Panc1 (cell line): Measurements from ENCODE around the gene SNTA1. TPM values are rescaled to one million over a fixed set of nuclear protein-coding genes. Genes with fewer than 3 reads are reported as not detected.

ENCODE experiments used
- ATAC-seq: fragments of 200-7000 bp; cut with Tn5 transposase; 2 replicates; pipeline ENCODE4 v1.9.1; 2020; ENCODE audit warnings: mild to moderate bottlenecking, moderate library complexity
- BruUV-seq: library from RNA; stranded (reverse); fragments of 400-500 nt; replicated peaks from 2 replicates; lab custom pipeline; 2021; lab: Mats Ljungman, UMichigan
- CTCF ChIA-PET: fragments of 300-600 bp; sonication (Branson Sonifier 250); formaldehyde crosslinking; loops from one replicate; lab custom pipeline; 2022; ENCODE audit warnings: antibody characterized with exemption; lab: Charles Lee
- POLR2A ChIA-PET: fragments of 300-600 bp; sonication (Branson Sonifier 250); formaldehyde crosslinking; loops from one replicate; lab custom pipeline; 2022; ENCODE audit warnings: antibody characterized with exemption; lab: Charles Lee
- DNase-seq: peaks from one replicate; pipeline ENCODE4 v3.0.0-alpha.2; 2010; ENCODE audit warnings: low read depth, low spot score
- H3K27ac ChIP-seq: 2 replicates; pipeline ENCODE4 v1.5.1; 2011; ENCODE audit warnings: mild to moderate bottlenecking, low read length, inconsistent platforms
- H3K27me3 ChIP-seq: fragments of 200-500 bp; sonication (Bioruptor generic); 2 replicates; pipeline ENCODE4 v1.6.0; 2014; ENCODE audit warnings: low read length, inconsistent platforms; ENCODE audit not compliant: control insufficient read depth, insufficient read depth
- H3K36me3 ChIP-seq: fragments of 200-500 bp; sonication (Bioruptor generic); 2 replicates; pipeline ENCODE4 v1.5.1; 2014; ENCODE audit warnings: inconsistent platforms, mild to moderate bottlenecking, low read length, moderate library complexity; ENCODE audit not compliant: control insufficient read depth, insufficient read depth
- H3K4me1 ChIP-seq: 2 replicates; pipeline ENCODE4 v1.5.1; 2011; ENCODE audit warnings: inconsistent platforms, mild to moderate bottlenecking, low read length, moderate library complexity; ENCODE audit not compliant: control insufficient read depth, insufficient read depth
- H3K4me3 ChIP-seq, 2 experiments: 2 replicates each; pipeline ENCODE4 v1.5.1; 2011 to 2012; ENCODE audit warnings: low read depth in 2 of 2, low read length in 2 of 2, mild to moderate bottlenecking in 2 of 2, inconsistent platforms in 1 of 2, moderate library complexity in 1 of 2
- H3K9me3 ChIP-seq: fragments of 200-500 bp; sonication (Bioruptor generic); 2 replicates; pipeline ENCODE4 v1.5.1; 2014; ENCODE audit warnings: low read depth, mild to moderate bottlenecking, inconsistent platforms, low read length, moderate library complexity; ENCODE audit not compliant: control insufficient read depth, insufficient read depth
- CTCF ChIP-seq: fragments of 450-650 bp; IDR thresholded peaks from 2 replicates; pipeline ENCODE4 v1.5.1; 2017; ENCODE audit warnings: mild to moderate bottlenecking
- POLR2AphosphoS5 ChIP-seq: IDR thresholded peaks from 2 replicates; pipeline ENCODE4 v1.6.1; 2012; ENCODE audit warnings: mild to moderate bottlenecking, low read depth, low read length, moderate library complexity
- SIN3A ChIP-seq: IDR thresholded peaks from 2 replicates; pipeline ENCODE4 v1.6.1; 2012; ENCODE audit warnings: low read depth, mild to moderate bottlenecking, low read length, moderate library complexity, borderline replicate concordance; ENCODE audit not compliant: insufficient read depth
- TCF7L2 ChIP-seq: IDR thresholded peaks from 2 replicates; pipeline ENCODE4 v1.6.1; 2011; ENCODE audit warnings: mild to moderate bottlenecking, low read depth, low read length, inconsistent platforms
- in situ Hi-C: cut with HindIII; loops from 2 replicates; pipeline ENCODE4 v1.10.0; 2016; ENCODE audit warnings: low sequenced_read_pairs, low pct_unique_long_range_greater_than_20kb
- intact Hi-C: fragments of 100-400 bp; cut with micrococcal nuclease; formaldehyde crosslinking; loops from one replicate; pipeline ENCODE4 v1.10.0; 2022; ENCODE audit not compliant: unreplicated experiment
- total RNA-seq: library from RNA; stranded (reverse); gene quantifications from one replicate; pipeline ENCODE4 v1.2.1, GENCODE V29; 2021; ENCODE audit not compliant: unreplicated experiment
- TF ChIP-seq, protein P1 (sequence below), 2 experiments: IDR thresholded peaks; 2 replicates each; pipeline ENCODE4 v1.6.1; 2011 to 2012; ENCODE audit warnings: low read depth in 2 of 2, control low read depth in 1 of 2, low read length in 1 of 2, mild to moderate bottlenecking in 1 of 2, moderate library complexity in 1 of 2; ENCODE audit not compliant: insufficient read depth in 1 of 2

Gene SNTA1
- total RNA-seq, 1 experiment from 2014 or later, result 12.0 TPM

GRCh38 chr20:33415948-33416347 is 27.6 kb downstream of the SNTA1 start:
- TF ChIP-seq SIN3A (no peak), TCF7L2 (no peak), POLR2AphosphoS5 (no peak), CTCF (no peak)
- TF ChIP-seq, protein P1, sequence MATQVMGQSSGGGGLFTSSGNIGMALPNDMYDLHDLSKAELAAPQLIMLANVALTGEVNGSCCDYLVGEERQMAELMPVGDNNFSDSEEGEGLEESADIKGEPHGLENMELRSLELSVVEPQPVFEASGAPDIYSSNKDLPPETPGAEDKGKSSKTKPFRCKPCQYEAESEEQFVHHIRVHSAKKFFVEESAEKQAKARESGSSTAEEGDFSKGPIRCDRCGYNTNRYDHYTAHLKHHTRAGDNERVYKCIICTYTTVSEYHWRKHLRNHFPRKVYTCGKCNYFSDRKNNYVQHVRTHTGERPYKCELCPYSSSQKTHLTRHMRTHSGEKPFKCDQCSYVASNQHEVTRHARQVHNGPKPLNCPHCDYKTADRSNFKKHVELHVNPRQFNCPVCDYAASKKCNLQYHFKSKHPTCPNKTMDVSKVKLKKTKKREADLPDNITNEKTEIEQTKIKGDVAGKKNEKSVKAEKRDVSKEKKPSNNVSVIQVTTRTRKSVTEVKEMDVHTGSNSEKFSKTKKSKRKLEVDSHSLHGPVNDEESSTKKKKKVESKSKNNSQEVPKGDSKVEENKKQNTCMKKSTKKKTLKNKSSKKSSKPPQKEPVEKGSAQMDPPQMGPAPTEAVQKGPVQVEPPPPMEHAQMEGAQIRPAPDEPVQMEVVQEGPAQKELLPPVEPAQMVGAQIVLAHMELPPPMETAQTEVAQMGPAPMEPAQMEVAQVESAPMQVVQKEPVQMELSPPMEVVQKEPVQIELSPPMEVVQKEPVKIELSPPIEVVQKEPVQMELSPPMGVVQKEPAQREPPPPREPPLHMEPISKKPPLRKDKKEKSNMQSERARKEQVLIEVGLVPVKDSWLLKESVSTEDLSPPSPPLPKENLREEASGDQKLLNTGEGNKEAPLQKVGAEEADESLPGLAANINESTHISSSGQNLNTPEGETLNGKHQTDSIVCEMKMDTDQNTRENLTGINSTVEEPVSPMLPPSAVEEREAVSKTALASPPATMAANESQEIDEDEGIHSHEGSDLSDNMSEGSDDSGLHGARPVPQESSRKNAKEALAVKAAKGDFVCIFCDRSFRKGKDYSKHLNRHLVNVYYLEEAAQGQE (IDR thresholded peaks at IDR 0.05; ENCODE audit: insufficient read depth in 1 of 2, low read depth in 2 of 2, low read length in 1 of 2), result no peak
- H3K4me3 ChIP-seq, result no peak overlapping the region
- DNase-seq (no peak), ATAC-seq (no peak)
- no peaks in the 10 kb centered on the region for H3K36me3 ChIP-seq
- no peaks in the 10 kb centered on the region for H3K27me3 ChIP-seq
- no peaks in the 10 kb centered on the region for H3K4me1 ChIP-seq
- in situ Hi-C loops, result no loop called here
- BruUV-seq, result no TSS peak
- no peak overlapping the region for H3K27ac ChIP-seq
- CTCF ChIA-PET, result interaction anchor here (0.7 kb wide), 2 partner anchors 8 to 28 kb away, joined by 3 to 6 read pairs; partner anchors contain the start of gene SNTA1
- intact Hi-C loops, result no loop called here
- no peaks in the 10 kb centered on the region for H3K9me3 ChIP-seq
- POLR2A ChIA-PET, result no interaction called here

GRCh38 chr20:33412484-33412838 is 31.1 kb downstream of the SNTA1 start:
- ATAC-seq (no peak), DNase-seq (no peak)
- intact Hi-C loops, result no loop called here
- H3K4me1 ChIP-seq, result no peaks in the 10 kb centered on the region
- H3K27me3 ChIP-seq, result no peaks in the 10 kb centered on the region
- TF ChIP-seq TCF7L2 (no peak), POLR2AphosphoS5 (no peak), CTCF (no peak), SIN3A (no peak)
- TF ChIP-seq, protein P1 (IDR thresholded peaks at IDR 0.05; ENCODE audit: insufficient read depth in 1 of 2, low read depth in 2 of 2, low read length in 1 of 2), result no peak
- H3K27ac ChIP-seq, result no peak overlapping the region
- H3K9me3 ChIP-seq, result no peaks in the 10 kb centered on the region
- ChIA-PET POLR2A (no interaction called here), CTCF (interaction anchor here (0.6 kb wide), 1 partner anchor 17 kb away, joined by 9 read pairs; no protein-coding TSS in a partner anchor)
- no peak overlapping the region for H3K4me3 ChIP-seq
- BruUV-seq, result no TSS peak
- no peaks in the 10 kb centered on the region for H3K36me3 ChIP-seq
- in situ Hi-C loops, result no loop called here
